NCI-H1436 treated with DMSO at 0.1 percent for 48 hours (cell line): Measurements from ENCODE around the gene CCDC146.

Experiments used
- DNase-seq: peaks from one replicate; lab custom pipeline; 2025; lab: John Stamatoyannopoulos, UW

The CCDC146 gene

DNA sequence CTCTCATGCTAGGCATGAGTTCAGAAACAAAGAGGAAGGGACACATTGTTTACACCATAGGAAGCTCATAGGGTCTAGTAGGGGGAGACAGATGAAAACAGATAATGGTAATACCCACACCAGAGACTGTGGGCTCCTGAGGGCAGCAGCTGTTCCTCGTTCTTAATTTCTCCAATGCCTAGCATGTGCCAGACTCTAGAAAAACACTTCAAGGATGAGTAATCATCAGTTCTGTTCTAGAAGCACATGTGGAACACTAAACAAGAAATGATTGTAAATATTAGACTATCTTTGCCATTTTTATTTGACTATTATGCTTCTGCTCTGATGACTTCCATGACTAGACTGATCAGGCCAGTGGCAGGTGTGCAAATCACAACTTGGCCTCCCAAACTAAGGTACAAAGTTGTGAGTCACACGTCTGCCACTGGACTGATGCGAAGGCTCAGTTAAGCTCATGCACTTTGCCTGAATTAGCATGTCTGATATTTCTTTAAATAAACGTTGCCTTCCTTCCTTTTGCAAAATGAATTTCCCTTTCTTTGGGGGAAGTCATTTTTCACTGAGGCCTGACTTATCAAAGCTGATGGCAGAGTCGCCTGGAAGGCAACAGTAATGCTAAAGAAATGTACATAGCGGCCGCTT is 166.4 kb downstream of the CCDC146 start:
- DNase-seq = no peak

- DNase-seq = no peak
These were observed 167.0 kb downstream of the CCDC146 start for GRCh38 chr7:77289387-77289786.

DNA sequence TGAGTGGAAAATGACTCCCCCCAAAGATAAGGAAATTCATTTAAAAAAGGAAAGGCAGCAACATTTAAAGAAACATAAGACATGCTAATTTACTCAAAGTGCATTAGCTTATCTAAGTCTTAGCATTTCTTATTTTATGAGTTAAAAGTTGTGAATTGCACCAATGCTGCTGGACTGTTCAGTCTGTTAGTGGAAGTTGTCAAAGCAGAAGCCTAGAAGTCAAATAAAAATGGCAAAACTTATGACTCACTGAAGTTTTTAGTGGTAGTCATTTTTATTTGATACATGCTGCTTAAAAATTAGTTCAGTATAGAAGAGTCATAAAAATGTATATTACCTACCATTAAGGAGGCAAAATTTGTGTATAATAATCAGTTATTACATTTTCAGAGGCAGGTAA is 168.0 kb downstream of the CCDC146 start:
- DNase-seq = no peak

- no peak for DNase-seq
These were observed 170.6 kb downstream of the CCDC146 start for GRCh38 chr7:77293046-77293445.

DNA sequence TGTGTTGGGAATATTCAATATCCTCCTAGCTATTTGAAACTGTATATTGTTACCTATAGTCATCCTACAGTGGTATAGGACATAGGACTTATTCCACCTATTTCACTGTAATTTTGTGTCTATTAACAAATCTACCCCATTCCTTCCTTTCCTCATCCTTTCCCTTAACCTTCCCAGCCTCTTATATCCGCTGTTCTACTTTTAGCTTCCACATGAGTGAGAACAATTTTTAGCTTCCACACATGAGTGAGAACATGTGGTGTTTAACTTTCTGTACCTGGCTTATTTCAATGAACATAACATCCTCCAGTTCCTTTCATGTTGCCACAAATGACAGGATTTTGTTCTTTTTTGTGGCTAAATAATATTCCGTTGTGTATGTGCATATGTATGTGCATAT is 173.1 kb downstream of the CCDC146 start:
- no peak for DNase-seq

- DNase-seq = no peak
These were observed 184.0 kb downstream of the CCDC146 start for GRCh38 chr7:77306231-77307067.

- DNase-seq = no peak
These were observed 186.4 kb downstream of the CCDC146 start for GRCh38 chr7:77308792-77309191.

- DNase-seq = no peak
These were observed 187.4 kb downstream of the CCDC146 start for GRCh38 chr7:77309714-77310220.

GRCh38 chr7:77310982-77311381 is 188.6 kb downstream of the CCDC146 start:
- DNase-seq = peak; percentile 44

- no peak for DNase-seq
These were observed 190.7 kb downstream of the CCDC146 start for GRCh38 chr7:77313085-77313484.

DNA sequence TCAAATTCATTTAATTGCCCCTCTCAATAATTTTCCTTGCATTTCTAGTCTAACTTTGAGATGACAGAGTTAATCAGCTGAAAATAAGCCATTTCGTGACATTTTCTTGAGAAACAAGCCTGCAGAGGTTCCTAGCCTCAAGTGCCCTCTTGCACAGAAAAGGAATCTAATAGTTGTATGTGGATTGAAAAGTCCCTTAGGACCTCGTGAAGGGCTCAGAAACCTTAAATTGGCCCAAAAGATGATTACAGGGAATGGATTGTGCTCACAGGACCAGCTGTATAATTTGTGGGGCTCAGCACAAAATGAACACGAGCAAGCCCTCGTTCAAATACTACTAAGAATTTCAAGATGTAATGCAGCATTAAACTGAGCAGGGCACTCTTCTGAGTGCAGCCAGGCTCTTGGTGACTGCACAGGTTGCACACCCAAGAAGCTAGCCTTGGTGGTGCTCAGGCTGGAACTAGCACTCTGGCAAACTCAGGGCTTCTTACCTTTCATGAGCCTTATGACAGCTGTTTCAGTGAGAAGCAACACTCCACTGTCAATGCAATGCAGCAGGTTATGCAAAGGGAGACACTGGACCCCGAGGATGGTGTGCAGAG is 191.6 kb downstream of the CCDC146 start:
- DNase-seq = no peak

- no peak for DNase-seq
These were observed 192.8 kb downstream of the CCDC146 start for GRCh38 chr7:77315182-77315591.

GRCh38 chr7:77316219-77316978 is 194.0 kb downstream of the CCDC146 start:
- DNase-seq = no peak

- DNase-seq = no peak
These were observed 195.6 kb downstream of the CCDC146 start for GRCh38 chr7:77318019-77318418.

DNA sequence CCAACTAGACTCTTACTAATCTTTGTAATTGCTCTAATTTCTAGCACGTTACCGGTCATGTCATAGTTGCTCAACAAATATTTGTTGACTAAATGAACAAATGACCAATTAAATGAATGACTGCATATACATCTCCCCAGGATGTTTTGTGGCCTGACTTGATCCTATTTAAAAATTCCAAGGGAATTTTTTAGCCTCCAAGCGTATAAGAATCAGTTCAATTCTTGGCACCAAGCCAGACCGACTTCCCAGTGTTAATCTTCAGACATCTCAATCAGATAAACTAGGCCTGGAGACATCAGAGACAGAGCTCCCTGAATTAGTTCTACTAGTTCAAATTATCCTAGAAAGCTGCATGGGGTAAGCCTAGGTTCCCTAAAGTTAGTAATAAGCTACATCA is 197.7 kb downstream of the CCDC146 start:
- DNase-seq = no peak

- no peak for DNase-seq
These were observed 198.3 kb downstream of the CCDC146 start for GRCh38 chr7:77320714-77321113.

DNA sequence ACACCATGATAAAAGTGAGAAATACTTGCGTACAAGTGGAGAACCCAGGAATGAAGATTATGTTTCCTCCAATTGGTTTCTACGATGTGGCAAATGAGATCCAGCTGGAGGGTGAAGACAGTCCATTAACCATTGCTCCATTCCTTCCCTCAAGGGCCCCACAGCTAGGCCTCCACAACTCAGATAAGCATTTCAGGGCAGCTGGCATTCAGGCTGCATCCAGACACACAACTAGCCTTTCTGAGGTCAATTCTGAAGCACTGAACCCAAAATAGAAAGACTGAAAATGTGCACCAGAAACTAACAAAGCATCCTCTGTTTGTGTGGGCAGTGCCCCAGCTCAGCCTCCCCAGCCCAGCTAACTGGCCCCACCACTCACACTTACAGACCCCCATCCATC is 198.9 kb downstream of the CCDC146 start:
- DNase-seq = no peak

- DNase-seq = no peak
These were observed 203.7 kb downstream of the CCDC146 start for GRCh38 chr7:77326131-77326530.

GRCh38 chr7:77327067-77327931 is 204.9 kb downstream of the CCDC146 start:
- DNase-seq = no peak

DNA sequence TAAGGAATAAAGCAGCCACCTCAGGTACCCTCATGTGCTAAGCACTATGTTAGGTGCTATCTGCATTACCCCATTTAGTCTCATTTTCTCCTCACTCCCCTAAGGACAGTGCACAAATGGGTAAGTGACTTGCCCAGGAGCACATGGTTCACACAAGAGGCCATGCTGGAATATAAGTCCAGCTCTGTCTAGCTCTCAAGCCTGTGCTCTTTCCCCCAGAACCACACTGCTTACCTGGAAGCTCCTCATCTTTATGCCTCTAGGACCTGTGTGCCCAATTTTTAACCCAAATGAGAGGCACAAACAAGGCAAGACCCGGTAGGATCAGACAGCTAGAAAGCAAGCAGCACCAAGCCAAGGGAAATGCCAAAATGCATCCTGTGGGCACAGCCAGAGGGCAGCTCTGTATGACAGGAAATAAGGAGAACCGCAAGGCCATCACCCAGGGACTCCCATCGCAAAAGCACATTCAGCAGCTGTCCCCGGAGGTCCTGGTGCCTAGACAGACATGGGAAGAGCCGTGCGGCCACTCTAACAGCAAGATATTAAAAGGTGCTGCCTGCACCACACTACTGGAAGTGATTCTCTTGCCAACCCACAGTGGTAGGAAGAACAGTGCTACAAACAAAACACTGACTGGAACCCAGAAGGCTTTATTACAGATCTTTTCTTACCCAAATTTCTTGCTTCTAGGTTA is 205.7 kb downstream of the CCDC146 start:
- DNase-seq = no peak

DNA sequence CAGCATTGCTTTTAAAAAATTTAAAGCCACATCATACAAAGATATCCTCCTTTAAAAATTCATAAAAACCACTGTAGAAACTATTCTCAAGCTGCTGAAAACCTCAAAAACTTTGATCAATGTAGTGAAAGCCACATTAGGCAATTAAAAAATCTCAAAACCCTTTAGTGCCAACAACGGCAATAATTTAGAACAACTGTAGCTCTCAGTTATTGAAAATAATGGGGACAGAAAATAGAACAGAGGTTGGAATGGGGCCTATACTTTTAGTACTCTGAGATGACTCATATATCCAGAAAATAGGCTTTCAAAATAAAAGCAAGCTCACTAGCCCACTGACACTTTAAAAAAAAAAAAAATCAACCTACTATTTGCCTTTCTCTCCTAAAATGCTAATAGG is 206.3 kb downstream of the CCDC146 start:
- DNase-seq = no peak
